NOMO-1 treated with dmso at 0.1 percent for 144 hours (cell line): ENCODE measurements around the gene ARHGAP45.
"Not testable (repeated sequence)": the region's sequence is repeated elsewhere in the genome, so short reads cannot be mapped to it uniquely, and the experiment has no call there.

ENCODE experiments used
- DNase-seq: peaks from one replicate; lab custom pipeline; 2025; ENCODE audit not compliant: unreplicated experiment; lab: John Stamatoyannopoulos, UW

The ARHGAP45 gene

DNA sequence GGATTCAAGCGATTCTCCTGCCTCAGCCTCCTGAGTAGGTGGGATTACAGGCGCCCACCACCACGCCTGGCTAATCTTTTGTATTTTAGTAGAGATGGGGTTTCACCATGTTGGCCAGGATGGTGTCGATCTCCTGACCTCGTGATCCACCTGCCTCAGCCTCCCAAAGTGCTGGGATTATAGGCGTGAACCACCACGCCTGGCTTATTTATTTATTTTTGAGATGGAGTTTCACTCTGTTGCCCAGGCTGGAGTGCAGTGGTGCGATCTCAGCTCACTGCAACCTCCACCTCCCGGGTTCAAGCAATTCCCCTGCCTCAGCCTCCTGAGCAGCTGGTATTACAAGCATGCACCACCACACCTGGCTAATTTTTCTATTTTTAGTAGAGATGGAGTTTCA is 47.8 kb downstream of the ARHGAP45 start:
- DNase-seq: not testable (repeated sequence)

- no peak for DNase-seq
Observed at GRCh38 chr19:1115646-1116420, 48.9 kb downstream of the ARHGAP45 start.

DNA sequence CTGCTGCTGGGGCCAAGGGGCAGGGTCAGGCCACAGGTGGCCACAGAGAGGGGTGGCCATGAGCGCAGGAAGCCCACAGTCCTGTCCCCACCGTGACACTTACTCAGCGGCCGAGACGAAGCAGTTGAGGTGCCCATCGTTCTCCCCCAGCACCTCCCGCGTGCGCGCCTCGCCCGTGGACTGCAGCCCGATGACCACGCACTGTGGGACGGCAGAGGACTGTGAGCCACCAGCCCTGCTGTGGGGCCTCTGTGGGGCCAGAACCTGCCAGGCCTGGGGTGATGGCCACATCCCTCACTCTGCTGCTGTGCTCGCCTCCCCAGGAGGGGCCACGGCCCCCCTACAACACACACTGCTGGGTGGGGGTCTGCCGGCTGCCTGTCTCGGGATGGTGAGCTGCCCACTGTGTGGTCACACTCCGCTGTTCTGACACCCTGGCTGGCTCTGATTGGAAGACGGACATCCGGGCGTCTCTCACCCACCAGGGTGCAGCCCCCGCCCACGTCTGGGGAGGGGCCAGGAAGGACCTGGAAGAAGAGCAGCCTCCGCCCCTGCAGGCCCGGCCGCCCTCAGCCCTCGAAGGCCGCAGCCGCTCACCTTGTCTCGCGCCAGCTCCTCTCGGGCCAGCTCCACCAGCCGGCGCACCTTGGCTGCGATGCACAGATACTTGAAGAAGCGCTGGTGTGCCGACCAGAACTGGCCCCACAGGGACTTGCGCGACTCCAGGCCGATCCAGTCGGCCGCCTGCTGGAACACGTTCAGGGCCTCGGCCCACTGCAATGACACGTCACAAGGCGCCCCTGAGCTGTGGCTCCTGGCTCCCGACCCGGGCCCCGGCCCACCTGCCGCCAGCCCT is 50.0 kb downstream of the ARHGAP45 start:
- DNase-seq: no peak

GRCh38 chr19:1117654-1118053 is 50.7 kb downstream of the ARHGAP45 start:
- DNase-seq: no peak

- no peak for DNase-seq
Observed at GRCh38 chr19:1118999-1119398, 52.0 kb downstream of the ARHGAP45 start.

DNA sequence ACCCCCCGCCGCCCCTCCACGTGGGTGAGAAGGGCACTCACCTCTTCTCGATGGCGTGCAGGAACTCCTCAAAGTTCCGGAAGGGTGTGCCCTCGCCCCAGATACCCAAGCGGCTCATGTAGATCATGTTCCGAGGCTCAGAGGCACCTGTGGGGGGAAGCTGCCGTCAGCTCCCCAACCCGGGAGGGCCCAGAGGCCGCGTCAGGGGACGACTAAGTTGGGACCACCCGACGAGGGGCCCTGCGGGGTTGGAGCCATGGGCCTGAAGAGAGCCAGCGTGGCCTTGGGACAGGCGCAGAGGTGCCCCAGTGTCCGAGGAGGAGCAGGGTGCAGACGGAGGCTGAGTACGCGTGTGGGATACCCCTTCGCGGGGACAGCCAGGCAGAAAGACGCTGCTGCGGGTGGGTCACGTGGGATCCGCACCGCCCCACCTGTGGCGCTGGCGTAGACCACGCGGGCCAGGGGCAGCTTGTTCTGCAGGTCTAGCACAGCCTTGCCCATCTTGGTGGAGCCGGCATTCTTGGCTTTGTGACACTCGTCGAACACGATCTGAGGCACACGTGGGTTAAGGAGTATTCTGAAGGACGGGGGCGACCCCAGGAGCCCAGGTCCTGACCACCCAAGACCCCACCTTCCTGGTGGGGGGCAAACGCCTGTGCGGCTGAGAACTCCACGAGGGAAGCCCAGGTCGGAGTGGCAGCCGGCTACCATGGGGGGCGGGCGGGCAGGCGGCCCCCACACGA is 52.7 kb downstream of the ARHGAP45 start:
- no peak for DNase-seq

DNA sequence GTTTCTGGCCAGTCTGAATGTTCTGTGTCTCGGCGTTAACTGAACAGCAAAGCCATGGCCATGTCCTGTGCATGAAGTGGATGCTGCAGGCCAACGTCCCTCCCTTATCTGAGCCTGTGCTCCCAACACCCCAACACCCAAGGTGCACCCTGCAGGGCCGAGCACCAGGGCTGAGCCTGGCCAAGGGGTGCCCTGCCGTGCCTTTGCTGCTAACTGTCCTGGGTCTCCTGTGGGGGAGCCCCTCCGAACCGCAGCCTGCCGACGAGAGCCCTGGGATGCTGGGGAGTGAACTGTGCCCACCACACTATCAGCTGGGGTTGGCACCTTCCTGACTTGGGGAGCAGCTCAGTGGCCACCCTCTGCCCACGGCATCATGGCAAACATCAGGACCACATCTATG is 54.4 kb downstream of the ARHGAP45 start:
- DNase-seq: no peak

- DNase-seq: no peak
Observed at GRCh38 chr19:1122021-1122971, 55.3 kb downstream of the ARHGAP45 start.

GRCh38 chr19:1122972-1123363 is 56.0 kb downstream of the ARHGAP45 start:
- DNase-seq: no peak

DNA sequence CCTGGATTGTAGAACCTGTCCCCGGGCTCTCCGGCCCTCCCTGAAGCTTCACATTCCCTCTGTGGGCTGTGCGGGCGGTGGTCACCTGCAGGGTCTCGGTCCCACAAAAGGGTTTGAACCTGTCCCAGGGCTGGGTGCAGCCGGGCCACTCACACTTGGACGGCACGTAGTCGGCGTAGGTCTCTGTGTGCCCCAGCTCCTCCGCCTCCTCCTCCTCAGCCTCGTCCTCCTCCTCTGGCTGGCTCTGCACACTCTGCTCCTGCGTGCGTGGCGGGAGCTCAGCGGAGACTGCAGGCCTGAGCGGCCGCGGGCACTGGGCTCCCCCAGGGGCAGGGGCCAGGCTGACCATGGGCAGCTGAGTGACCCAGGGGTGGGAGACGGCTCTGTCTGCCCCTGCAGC is 56.4 kb downstream of the ARHGAP45 start:
- no peak for DNase-seq

GRCh38 chr19:1123885-1124677 is 57.1 kb downstream of the ARHGAP45 start:
- no peak for DNase-seq

DNA sequence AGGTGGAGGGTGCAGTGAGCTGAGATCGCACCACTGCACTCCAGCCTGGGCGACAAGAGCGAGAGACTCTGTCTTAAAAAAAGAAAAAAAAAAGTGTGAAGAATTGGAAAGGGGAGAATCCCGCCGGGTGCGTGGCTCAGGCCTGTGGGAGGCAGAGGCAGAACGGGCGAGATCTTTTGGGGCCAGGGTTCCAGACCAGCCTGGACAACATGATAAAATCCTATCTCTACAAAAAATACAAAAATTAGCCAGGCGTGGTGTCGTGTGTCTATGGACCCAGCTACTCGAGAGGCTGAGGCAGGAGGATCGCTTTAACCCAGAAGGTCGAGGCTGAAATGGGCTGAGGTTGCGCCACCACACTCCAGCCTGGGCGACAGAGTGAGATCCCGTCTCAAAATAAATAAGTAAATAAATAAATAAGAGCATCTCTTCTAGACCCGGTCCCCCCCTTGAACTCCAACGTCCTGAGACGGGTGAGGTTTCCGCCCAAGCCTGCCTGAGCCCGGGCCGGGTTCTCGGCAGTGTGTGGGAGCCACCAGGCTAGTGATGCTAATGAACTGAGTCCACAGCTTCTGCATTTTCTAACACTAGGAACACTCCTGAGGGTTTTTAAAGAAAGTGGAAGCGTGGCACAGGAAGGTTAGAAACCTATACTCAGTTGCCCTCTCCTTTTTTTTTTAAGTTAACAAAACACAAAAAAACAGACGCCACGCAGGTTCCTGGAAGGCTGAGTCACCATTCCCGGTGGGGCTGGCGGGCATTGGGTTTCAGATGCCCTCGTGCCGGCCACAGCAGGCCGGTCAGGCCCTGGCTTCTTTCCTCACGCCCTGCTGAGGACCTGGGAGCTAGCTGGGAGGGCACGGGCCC is 58.9 kb downstream of the ARHGAP45 start:
- DNase-seq: no peak

DNA sequence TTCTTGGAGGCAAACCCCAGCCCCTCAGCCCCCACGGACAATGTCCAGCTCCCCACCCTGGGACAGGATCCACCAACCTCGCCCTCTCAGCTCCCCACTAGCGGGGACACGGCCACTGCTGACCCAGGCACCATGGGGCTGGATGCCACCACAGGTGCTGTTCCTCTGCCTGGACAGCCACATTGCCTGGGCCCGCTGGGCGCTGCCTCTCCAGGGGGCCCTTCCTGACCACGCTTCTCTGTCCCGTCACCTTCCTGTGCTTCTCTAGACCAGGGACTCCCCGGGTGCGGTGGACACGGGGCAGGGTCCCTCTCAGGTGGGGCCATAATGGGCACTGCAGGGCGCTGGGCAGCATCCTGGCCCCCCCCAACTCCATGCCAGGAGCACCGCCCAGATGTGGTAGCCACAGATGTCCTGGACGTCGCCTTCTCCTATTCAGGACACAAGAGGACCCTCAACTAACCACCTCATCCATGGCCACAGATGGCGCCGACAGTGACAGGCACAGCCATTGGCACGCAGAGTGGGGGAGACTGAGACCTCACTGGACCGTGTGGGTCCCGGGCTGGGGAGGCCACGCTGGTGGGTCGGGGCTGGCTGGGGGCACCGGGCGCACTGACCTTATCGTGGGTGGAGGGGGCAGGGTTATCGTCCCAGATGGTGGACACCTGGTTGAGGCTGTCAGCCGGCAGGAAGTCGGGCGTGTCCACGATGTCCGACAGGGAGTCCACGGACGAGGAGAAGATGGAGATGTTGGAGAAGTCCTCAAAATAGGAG is 60.2 kb downstream of the ARHGAP45 start:
- DNase-seq: no peak

DNA sequence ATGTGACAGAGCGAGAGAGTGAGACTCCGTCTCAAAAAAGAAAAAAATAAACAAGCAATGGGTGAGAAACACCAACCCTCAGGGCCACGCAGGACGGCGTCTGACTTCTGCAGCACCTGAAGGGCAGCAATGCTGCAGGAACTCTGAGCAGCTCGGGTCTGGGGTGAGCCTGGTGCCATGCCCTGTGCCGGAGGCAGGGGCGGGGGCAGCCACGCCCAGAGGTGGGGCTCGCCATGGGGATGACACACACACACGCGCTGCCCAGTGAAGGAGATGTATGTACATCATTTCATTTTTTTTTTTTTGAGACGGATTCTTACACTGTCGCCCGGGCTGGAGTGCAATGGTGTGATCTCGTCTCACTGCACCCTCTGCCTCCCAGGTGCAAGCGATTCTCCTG is 61.1 kb downstream of the ARHGAP45 start:
- no peak for DNase-seq

GRCh38 chr19:1129084-1129483 is 62.1 kb downstream of the ARHGAP45 start:
- DNase-seq: not testable (repeated sequence)

GRCh38 chr19:1129535-1129934 is 62.6 kb downstream of the ARHGAP45 start:
- no peak for DNase-seq

- DNase-seq: no peak
Observed at GRCh38 chr19:1130771-1131717, 64.1 kb downstream of the ARHGAP45 start.
